GM11168 (cell line): ENCODE results near the gene CPZ.
"Not testable (repeated sequence)": the region's sequence is repeated elsewhere in the genome, so short reads cannot be mapped to it uniquely, and the experiment has no call there.

ENCODE experiments used
- in situ Hi-C: fragments of 300-500 bp; cut with MboI; formaldehyde crosslinking; loops from one replicate; pipeline ENCODE4 v1.12.0; 2022; ENCODE audit warnings: low sequenced_read_pairs; ENCODE audit not compliant: unreplicated experiment

The CPZ gene

GRCh38 chr4:8630240-8630905 lies 37.8 kb downstream of the CPZ start:
- in situ Hi-C loops: not testable (repeated sequence)

GRCh38 chr4:8631896-8632295 lies 39.3 kb downstream of the CPZ start:
- in situ Hi-C loops: not testable (repeated sequence)

- in situ Hi-C loops: not testable (repeated sequence)
These were observed 42.2 kb downstream of the CPZ start for GRCh38 chr4:8634773-8635172.

- in situ Hi-C loops: not testable (repeated sequence)
These were observed 43.5 kb downstream of the CPZ start for GRCh38 chr4:8635897-8636554.

- in situ Hi-C loops: no loop called here
These were observed 45.0 kb downstream of the CPZ start for GRCh38 chr4:8637456-8637984.

- in situ Hi-C loops: no loop called here
These were observed 46.5 kb downstream of the CPZ start for GRCh38 chr4:8639021-8639420.

GRCh38 chr4:8639777-8640720 lies 47.5 kb downstream of the CPZ start:
- in situ Hi-C loops: no loop called here

GRCh38 chr4:8640816-8641215 lies 48.3 kb downstream of the CPZ start:
- in situ Hi-C loops: no loop called here

GRCh38 chr4:8641256-8641655 lies 48.7 kb downstream of the CPZ start:
- in situ Hi-C loops: no loop called here

GRCh38 chr4:8641931-8642650 lies 49.5 kb downstream of the CPZ start:
- in situ Hi-C loops: no loop called here

- in situ Hi-C loops: no loop called here
These were observed 50.2 kb downstream of the CPZ start for GRCh38 chr4:8642651-8643321.

GRCh38 chr4:8643441-8643840 lies 50.9 kb downstream of the CPZ start:
- in situ Hi-C loops: no loop called here

GRCh38 chr4:8643986-8644385 lies 51.4 kb downstream of the CPZ start:
- in situ Hi-C loops: no loop called here

GRCh38 chr4:8644461-8644891 lies 51.9 kb downstream of the CPZ start:
- in situ Hi-C loops: no loop called here

GRCh38 chr4:8644966-8645752 lies 52.6 kb downstream of the CPZ start:
- in situ Hi-C loops: no loop called here

- in situ Hi-C loops: no loop called here
These were observed 53.2 kb downstream of the CPZ start for GRCh38 chr4:8645753-8646124.

- in situ Hi-C loops: no loop called here
These were observed 53.9 kb downstream of the CPZ start for GRCh38 chr4:8646296-8647093.

GRCh38 chr4:8647094-8647570 lies 54.6 kb downstream of the CPZ start:
- in situ Hi-C loops: no loop called here
